Activated T-helper 2 cell treated with anti-CD3 and anti-CD28 coated beads, Interferon-gamma antibody, Interleukin-2, Interleukin-4, amounts not matched to agents 10 μg/mL and 5 μg/mL and 100 μg/mL, durations not matched to agents 14 hours and 24 hours and 36 hours (primary cell): ENCODE measurements around the gene DAD1. TPM values are rescaled to one million over a fixed set of nuclear protein-coding genes. Genes with fewer than 3 reads are reported as not detected.
A peak's percentile ranks its signal among the peaks of the same experiment; 100 is the strongest.

Experiments
- DNase-seq: peaks from one replicate; pipeline ENCODE4 v3.0.0; 2021; ENCODE audit warnings: low spot score
- H3K27ac Mint-ChIP-seq: one replicate; pipeline ENCODE4 v1.8.0; 2021; ENCODE audit warnings: mixed read lengths
- H3K27me3 Mint-ChIP-seq: one replicate; pipeline ENCODE4 v1.8.0; 2021; ENCODE audit warnings: low read depth, mixed read lengths
- H3K36me3 Mint-ChIP-seq: one replicate; pipeline ENCODE4 v1.8.0; 2021; ENCODE audit warnings: low read depth, mixed read lengths
- H3K4me1 Mint-ChIP-seq: one replicate; pipeline ENCODE4 v1.8.0; 2021; ENCODE audit warnings: low read depth, mixed read lengths
- H3K4me3 Mint-ChIP-seq: one replicate; pipeline ENCODE4 v1.8.0; 2021; ENCODE audit warnings: low read depth, mild to moderate bottlenecking, moderate library complexity, mixed read lengths
- H3K9me3 Mint-ChIP-seq: one replicate; pipeline ENCODE4 v1.8.0; 2021; ENCODE audit warnings: mixed read lengths
- intact Hi-C: fragments of 100-400 bp; cut with micrococcal nuclease; formaldehyde crosslinking; loops from one replicate; pipeline ENCODE4 v1.15.1; 2023
- total RNA-seq: library from RNA; stranded (reverse); gene quantifications from 2 replicates; pipeline ENCODE4 v1.2.3, GENCODE V29; 2022

Gene DAD1
- total RNA-seq, 1 donor from 2014 or later, result 246 TPM

GRCh38 chr14:22522466-22522957, 66.5 kb downstream of the DAD1 start:
- Mint-ChIP-seq H3K27ac (peak overlapping the region; percentile 87), H3K4me3 (peak overlapping the region; percentile 78), H3K36me3 (peaks cover 99% of the 10 kb centered on the region), H3K4me1 (peaks cover 93% of the 10 kb centered on the region), H3K9me3 (no peaks in the 10 kb centered on the region), H3K27me3 (no peaks in the 10 kb centered on the region)
- intact Hi-C loops, result loop anchor here (1.0 kb wide), 1 partner anchor 9 kb away; no protein-coding TSS in a partner anchor
- no peak for DNase-seq

- no peak for DNase-seq
- Mint-ChIP-seq H3K4me3 (peak overlapping the region; percentile 78), H3K4me1 (peaks cover 93% of the 10 kb centered on the region), H3K27ac (peak overlapping the region; percentile 87), H3K36me3 (peaks cover 99% of the 10 kb centered on the region), H3K9me3 (no peaks in the 10 kb centered on the region), H3K27me3 (no peaks in the 10 kb centered on the region)
- intact Hi-C loops, result loop anchor here (1.0 kb wide), 1 partner anchor 10 kb away; no protein-coding TSS in a partner anchor
Observed at GRCh38 chr14:22521449-22522239, 67.4 kb downstream of the DAD1 start.

- Mint-ChIP-seq H3K9me3 (no peaks in the 10 kb centered on the region), H3K4me1 (peaks cover 91% of the 10 kb centered on the region), H3K27me3 (no peaks in the 10 kb centered on the region), H3K36me3 (peaks cover 97% of the 10 kb centered on the region), H3K4me3 (peak overlapping the region; percentile 78), H3K27ac (peak overlapping the region; percentile 87)
- DNase-seq, result no peak
- intact Hi-C loops, result no loop called here
Observed at GRCh38 chr14:22520796-22521195, 68.2 kb downstream of the DAD1 start.

- peaks cover 97% of the 10 kb centered on the region for H3K36me3 Mint-ChIP-seq
- peaks cover 91% of the 10 kb centered on the region for H3K4me1 Mint-ChIP-seq
- no peaks in the 10 kb centered on the region for H3K9me3 Mint-ChIP-seq
- intact Hi-C loops, result no loop called here
- no peaks in the 10 kb centered on the region for H3K27me3 Mint-ChIP-seq
- DNase-seq, result no peak
- peak overlapping the region; percentile 78 for H3K4me3 Mint-ChIP-seq
- peak overlapping the region; percentile 87 for H3K27ac Mint-ChIP-seq
Observed at GRCh38 chr14:22519877-22520685, 68.9 kb downstream of the DAD1 start.

GRCh38 chr14:22518073-22518472, 71.0 kb downstream of the DAD1 start:
- no peak for DNase-seq
- peak overlapping the region; percentile 78 for H3K4me3 Mint-ChIP-seq
- H3K36me3 Mint-ChIP-seq, result peaks cover 94% of the 10 kb centered on the region
- H3K27me3 Mint-ChIP-seq, result no peaks in the 10 kb centered on the region
- intact Hi-C loops, result no loop called here
- H3K9me3 Mint-ChIP-seq, result no peaks in the 10 kb centered on the region
- H3K4me1 Mint-ChIP-seq, result peaks cover 83% of the 10 kb centered on the region
- peak overlapping the region; percentile 87 for H3K27ac Mint-ChIP-seq

- Mint-ChIP-seq H3K36me3 (peaks cover 94% of the 10 kb centered on the region), H3K4me3 (peak overlapping the region; percentile 78), H3K9me3 (no peaks in the 10 kb centered on the region), H3K27ac (peak overlapping the region; percentile 87), H3K4me1 (peaks cover 83% of the 10 kb centered on the region), H3K27me3 (no peaks in the 10 kb centered on the region)
- intact Hi-C loops, result no loop called here
- DNase-seq, result no peak
Observed at GRCh38 chr14:22517117-22517720, 71.8 kb downstream of the DAD1 start.

GRCh38 chr14:22515929-22516328, 73.1 kb downstream of the DAD1 start:
- H3K4me3 Mint-ChIP-seq, result peak overlapping the region; percentile 78
- DNase-seq, result no peak
- no peaks in the 10 kb centered on the region for H3K27me3 Mint-ChIP-seq
- peaks cover 85% of the 10 kb centered on the region for H3K4me1 Mint-ChIP-seq
- H3K36me3 Mint-ChIP-seq, result peaks cover 93% of the 10 kb centered on the region
- H3K27ac Mint-ChIP-seq, result peak overlapping the region; percentile 90
- no peaks in the 10 kb centered on the region for H3K9me3 Mint-ChIP-seq
- intact Hi-C loops, result no loop called here

Other genes starting within 250 kb of the DAD1 start
- 9.2 and 10.8 TPM in 2 replicates for gene ABHD4, start 9.1 kb upstream of the DAD1 start, total RNA-seq
- not detected in 2 replicates for gene OR6J1, start 55.1 kb upstream of the DAD1 start, total RNA-seq
- 114 and 123 TPM in 2 replicates for gene OXA1L, start 177.5 kb upstream of the DAD1 start, total RNA-seq
- gene SLC7A7, start 226.2 kb upstream of the DAD1 start, total RNA-seq, result 0.25 TPM in 1 of 2 replicates, not detected in the other
- gene MRPL52, start 240.7 kb upstream of the DAD1 start, total RNA-seq, result 173 and 175 TPM in 2 replicates
- gene MMP14, start 247.4 kb upstream of the DAD1 start, total RNA-seq, result 2.6 and 2.7 TPM in 2 replicates